HepG2 (cell line): ENCODE results near the gene DCDC2C. TPM values are rescaled to one million over a fixed set of nuclear protein-coding genes. Genes with fewer than 3 reads are reported as not detected.

Experiments used
- ELF3 ChIP-seq: IDR thresholded peaks from 2 replicates; pipeline ENCODE4 v1.6.1; 2016; ENCODE audit warnings: missing genetic modification reagents, missing compliant biosample characterization
- XRCC5 ChIP-seq: fragments of 200-400 bp; formaldehyde crosslinking; optimal IDR thresholded peaks from 2 replicates; pipeline ENCODE3; 2017; ENCODE audit warnings: mild to moderate bottlenecking, low read length
- polyA plus RNA-seq, 8 experiments: library from polyadenylated mRNA; depleted of rRNA in 3 of 8; stranded (reverse) in 7 of 8; unstranded in 1 of 8; fragments of >200 nt; fragmentation: Illumina TruSeq in 4 of 8; extraction: Trizol in 4 of 8; gene quantifications; 2 replicates each; pipeline versions ENCODE4 v1.2.1 to v1.2.3, GENCODE V29; 2011 to 2016; ENCODE audit warnings: low read depth in 4 of 8, missing spikeins in 1 of 8, mixed read lengths in 1 of 8; ENCODE audit not compliant: insufficient read depth in 1 of 8
- total RNA-seq, 5 experiments: library from RNA; depleted of rRNA; stranded (reverse); fragments of >200 nt; fragmentation: Illumina TruSeq; extraction: Trizol; gene quantifications; 2 replicates each; pipeline ENCODE4 v1.2.3, GENCODE V29; 2016; ENCODE audit warnings: low read depth in 1 of 5
- TF ChIP-seq, protein P1 (sequence below): sonication (generic); formaldehyde crosslinking; IDR thresholded peaks from 2 replicates; pipeline ENCODE4 v1.9.0; 2021; ENCODE audit warnings: mild to moderate bottlenecking, missing genetic modification reagents
- TF ChIP-seq, protein P2 (sequence below): sonication (generic); formaldehyde crosslinking; IDR thresholded peaks from 2 replicates; pipeline ENCODE4 v1.5.0; 2020; ENCODE audit warnings: mild to moderate bottlenecking, missing genetic modification reagents
- TF ChIP-seq, protein P3 (sequence below): sonication (generic); formaldehyde crosslinking; IDR thresholded peaks from 2 replicates; pipeline ENCODE4 v1.8.1; 2023; ENCODE audit warnings: mild to moderate bottlenecking, inconsistent platforms, moderate library complexity, missing genetic modification reagents, borderline replicate concordance

The DCDC2C gene
- total and polyA plus RNA-seq, 2 of the 13 experiments (the other 11 are each of a cell fraction or from before 2014, with no cell fraction given): not detected

DNA sequence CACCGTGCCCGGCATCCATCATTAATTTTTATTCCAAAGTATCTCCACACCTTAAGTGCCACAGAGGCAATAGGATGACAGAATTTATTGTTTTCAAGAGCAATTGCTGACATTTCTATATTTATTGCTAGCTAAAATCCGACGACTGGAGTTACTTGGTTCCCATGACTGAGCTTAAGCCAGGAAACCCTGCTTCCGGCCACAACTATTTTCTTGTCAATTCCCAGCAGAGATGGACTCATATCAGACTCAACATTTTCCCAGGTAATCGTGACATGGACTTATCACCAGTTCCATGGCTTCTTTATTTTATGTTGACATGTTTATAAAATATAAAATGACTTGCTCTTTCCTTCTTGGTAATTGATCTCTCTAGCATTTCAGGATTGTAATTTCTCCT lies 20.6 kb upstream of the DCDC2C start (continued):
- TF ChIP-seq, protein P1, sequence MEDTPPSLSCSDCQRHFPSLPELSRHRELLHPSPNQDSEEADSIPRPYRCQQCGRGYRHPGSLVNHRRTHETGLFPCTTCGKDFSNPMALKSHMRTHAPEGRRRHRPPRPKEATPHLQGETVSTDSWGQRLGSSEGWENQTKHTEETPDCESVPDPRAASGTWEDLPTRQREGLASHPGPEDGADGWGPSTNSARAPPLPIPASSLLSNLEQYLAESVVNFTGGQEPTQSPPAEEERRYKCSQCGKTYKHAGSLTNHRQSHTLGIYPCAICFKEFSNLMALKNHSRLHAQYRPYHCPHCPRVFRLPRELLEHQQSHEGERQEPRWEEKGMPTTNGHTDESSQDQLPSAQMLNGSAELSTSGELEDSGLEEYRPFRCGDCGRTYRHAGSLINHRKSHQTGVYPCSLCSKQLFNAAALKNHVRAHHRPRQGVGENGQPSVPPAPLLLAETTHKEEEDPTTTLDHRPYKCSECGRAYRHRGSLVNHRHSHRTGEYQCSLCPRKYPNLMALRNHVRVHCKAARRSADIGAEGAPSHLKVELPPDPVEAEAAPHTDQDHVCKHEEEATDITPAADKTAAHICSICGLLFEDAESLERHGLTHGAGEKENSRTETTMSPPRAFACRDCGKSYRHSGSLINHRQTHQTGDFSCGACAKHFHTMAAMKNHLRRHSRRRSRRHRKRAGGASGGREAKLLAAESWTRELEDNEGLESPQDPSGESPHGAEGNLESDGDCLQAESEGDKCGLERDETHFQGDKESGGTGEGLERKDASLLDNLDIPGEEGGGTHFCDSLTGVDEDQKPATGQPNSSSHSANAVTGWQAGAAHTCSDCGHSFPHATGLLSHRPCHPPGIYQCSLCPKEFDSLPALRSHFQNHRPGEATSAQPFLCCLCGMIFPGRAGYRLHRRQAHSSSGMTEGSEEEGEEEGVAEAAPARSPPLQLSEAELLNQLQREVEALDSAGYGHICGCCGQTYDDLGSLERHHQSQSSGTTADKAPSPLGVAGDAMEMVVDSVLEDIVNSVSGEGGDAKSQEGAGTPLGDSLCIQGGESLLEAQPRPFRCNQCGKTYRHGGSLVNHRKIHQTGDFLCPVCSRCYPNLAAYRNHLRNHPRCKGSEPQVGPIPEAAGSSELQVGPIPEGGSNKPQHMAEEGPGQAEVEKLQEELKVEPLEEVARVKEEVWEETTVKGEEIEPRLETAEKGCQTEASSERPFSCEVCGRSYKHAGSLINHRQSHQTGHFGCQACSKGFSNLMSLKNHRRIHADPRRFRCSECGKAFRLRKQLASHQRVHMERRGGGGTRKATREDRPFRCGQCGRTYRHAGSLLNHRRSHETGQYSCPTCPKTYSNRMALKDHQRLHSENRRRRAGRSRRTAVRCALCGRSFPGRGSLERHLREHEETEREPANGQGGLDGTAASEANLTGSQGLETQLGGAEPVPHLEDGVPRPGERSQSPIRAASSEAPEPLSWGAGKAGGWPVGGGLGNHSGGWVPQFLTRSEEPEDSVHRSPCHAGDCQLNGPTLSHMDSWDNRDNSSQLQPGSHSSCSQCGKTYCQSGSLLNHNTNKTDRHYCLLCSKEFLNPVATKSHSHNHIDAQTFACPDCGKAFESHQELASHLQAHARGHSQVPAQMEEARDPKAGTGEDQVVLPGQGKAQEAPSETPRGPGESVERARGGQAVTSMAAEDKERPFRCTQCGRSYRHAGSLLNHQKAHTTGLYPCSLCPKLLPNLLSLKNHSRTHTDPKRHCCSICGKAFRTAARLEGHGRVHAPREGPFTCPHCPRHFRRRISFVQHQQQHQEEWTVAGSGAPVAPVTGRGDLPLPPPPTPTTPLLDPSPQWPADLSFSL (CRISPR knock-in tag): no peak
- TF ChIP-seq XRCC5 (no peak), ELF3 (no peak)
- TF ChIP-seq, protein P2, sequence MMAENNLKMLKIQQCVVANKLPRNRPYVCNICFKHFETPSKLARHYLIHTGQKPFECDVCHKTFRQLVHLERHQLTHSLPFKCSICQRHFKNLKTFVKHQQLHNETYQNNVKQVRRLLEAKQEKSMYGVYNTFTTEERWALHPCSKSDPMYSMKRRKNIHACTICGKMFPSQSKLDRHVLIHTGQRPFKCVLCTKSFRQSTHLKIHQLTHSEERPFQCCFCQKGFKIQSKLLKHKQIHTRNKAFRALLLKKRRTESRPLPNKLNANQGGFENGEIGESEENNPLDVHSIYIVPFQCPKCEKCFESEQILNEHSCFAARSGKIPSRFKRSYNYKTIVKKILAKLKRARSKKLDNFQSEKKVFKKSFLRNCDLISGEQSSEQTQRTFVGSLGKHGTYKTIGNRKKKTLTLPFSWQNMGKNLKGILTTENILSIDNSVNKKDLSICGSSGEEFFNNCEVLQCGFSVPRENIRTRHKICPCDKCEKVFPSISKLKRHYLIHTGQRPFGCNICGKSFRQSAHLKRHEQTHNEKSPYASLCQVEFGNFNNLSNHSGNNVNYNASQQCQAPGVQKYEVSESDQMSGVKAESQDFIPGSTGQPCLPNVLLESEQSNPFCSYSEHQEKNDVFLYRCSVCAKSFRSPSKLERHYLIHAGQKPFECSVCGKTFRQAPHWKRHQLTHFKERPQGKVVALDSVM: no peak
- TF ChIP-seq, protein P3, sequence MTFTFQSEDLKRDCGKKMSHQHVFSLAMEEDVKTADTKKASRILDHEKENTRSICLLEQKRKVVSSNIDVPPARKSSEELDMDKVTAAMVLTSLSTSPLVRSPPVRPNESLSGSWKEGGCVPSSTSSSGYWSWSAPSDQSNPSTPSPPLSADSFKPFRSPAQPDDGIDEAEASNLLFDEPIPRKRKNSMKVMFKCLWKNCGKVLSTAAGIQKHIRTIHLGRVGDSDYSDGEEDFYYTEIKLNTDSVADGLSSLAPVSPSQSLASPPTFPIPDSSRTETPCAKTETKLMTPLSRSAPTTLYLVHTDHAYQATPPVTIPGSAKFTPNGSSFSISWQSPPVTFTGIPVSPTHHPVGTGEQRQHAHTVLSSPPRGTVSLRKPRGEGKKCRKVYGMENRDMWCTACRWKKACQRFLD (CRISPR knock-in tag): no peak
- TF ChIP-seq, all 625 proteins: peak for 0
